HCT116 (cell line): ENCODE data around the gene FAM83E.

Source experiments
- CBX3 ChIP-seq: IDR thresholded peaks from 2 replicates; pipeline ENCODE4 v1.6.1; 2012; ENCODE audit warnings: low read depth
- CTCF ChIP-seq, 3 experiments: fragments of 200-600 bp in 1 of 3; sonication (generic) in 1 of 3; IDR thresholded peaks in 2 of 3; conservative IDR thresholded peaks in 1 of 3; 2 replicates each; pipeline ENCODE4 v1.5.1; 2012 to 2017; ENCODE audit warnings: low read depth in 2 of 3, low read length in 2 of 3, antibody characterized with exemption in 1 of 3, borderline replicate concordance in 1 of 3, control low read depth in 1 of 3, mild to moderate bottlenecking in 1 of 3, mixed read lengths in 1 of 3, mixed run types in 1 of 3, moderate library complexity in 1 of 3; ENCODE audit not compliant: insufficient read depth in 1 of 3
- EZH2 ChIP-seq: fragments of 200-600 bp; sonication (generic); IDR thresholded peaks from 2 replicates; pipeline ENCODE4 v1.6.1; 2017; ENCODE audit warnings: antibody characterized with exemption, mixed run types
- EZH2phosphoT487 ChIP-seq: fragments of 200-600 bp; IDR thresholded peaks from 2 replicates; pipeline ENCODE4 v1.6.1; 2018; ENCODE audit warnings: antibody characterized with exemption, borderline replicate concordance
- POLR2A ChIP-seq: IDR thresholded peaks from 2 replicates; pipeline ENCODE4 v1.7.0; 2011; ENCODE audit warnings: borderline replicate concordance; ENCODE audit not compliant: insufficient read depth, insufficient read length; ENCODE audit errors: extremely low read depth
- RAD21 ChIP-seq: IDR thresholded peaks from 2 replicates; pipeline ENCODE4 v1.6.1; 2012; ENCODE audit warnings: low read depth, mild to moderate bottlenecking
- ZFX ChIP-seq: fragments of 450-650 bp; IDR thresholded peaks from 2 replicates; pipeline ENCODE4 v1.6.1; 2017
- TF ChIP-seq, protein P1 (sequence below): IDR thresholded peaks from 2 replicates; pipeline ENCODE4 v1.6.1; 2012

- TF ChIP-seq CTCF (IDR thresholded peaks at IDR 0.05 in 2 of 3, conservative IDR thresholded peaks at IDR 0.05 in 1 of 3; ENCODE audit: borderline replicate concordance in 1 of 3, insufficient read depth in 1 of 3, low read depth in 2 of 3, low read length in 2 of 3) (no peak), POLR2A (no peak), ZFX (no peak), EZH2 (no peak), CBX3 (no peak), RAD21 (no peak), EZH2phosphoT487 (no peak)
- TF ChIP-seq, protein P1, sequence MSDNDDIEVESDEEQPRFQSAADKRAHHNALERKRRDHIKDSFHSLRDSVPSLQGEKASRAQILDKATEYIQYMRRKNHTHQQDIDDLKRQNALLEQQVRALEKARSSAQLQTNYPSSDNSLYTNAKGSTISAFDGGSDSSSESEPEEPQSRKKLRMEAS = peak; percentile 82
Measured at GRCh38 chr19:48660852-48661710, 46.2 kb upstream of the FAM83E start.
